Erythroblast (primary cell): ENCODE data around the gene CPE.

Experiments used
- DNase-seq, 2 experiments: peaks; one replicate each; lab custom pipeline; 2025; lab: John Stamatoyannopoulos, UW
- GATA1 ChIP-seq: IDR thresholded peaks from 2 replicates; pipeline ENCODE4 v1.6.1; 2011; ENCODE audit warnings: low read depth, mild to moderate bottlenecking, control low read depth, low read length, moderate library complexity
- POLR2A ChIP-seq: IDR thresholded peaks from 2 replicates; pipeline ENCODE4 v1.6.1; 2011; ENCODE audit warnings: mild to moderate bottlenecking, low read length

CPE gene

DNA sequence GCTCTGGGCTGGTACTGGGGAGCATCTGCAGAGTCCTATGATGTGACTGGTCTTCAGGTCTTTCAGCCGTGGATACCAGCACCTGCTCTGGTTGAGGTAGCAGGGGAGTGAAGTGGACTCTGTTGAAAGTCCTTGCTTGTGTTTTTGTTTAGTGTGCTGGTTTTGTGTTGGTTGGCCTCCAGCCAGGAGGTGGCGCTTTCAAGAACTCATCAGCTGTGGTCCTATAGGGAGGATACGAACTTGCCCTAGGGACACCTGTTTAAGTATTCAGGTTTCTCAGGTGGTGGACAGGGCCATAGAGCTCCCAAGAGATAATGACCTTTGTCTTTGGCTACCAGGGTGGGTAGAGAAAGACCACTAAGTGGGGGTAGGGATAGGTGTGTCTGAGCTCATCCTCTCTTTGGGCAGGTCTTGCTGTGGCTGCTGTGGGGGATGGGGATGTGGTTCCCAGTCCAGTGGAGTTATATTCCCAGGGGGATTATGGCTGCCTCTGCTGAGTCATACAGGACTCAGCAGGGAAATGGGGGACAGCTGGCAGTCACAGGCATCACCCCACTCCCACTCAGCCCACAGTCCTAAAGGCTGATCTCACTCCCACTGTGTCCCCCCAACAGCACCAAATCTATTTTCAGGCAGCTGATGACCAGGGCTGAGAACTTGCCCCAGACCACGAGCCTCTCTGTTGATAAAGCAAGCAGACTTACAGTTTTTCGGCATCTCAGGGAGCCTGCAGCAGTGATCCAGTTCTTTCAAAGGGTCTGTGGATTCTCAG, 27.3 kb upstream of the CPE start:
- TF ChIP-seq POLR2A = no peak
- TF ChIP-seq GATA1 = no peak
- peak in 1 of 2 experiments; percentile 1 for DNase-seq

DNA sequence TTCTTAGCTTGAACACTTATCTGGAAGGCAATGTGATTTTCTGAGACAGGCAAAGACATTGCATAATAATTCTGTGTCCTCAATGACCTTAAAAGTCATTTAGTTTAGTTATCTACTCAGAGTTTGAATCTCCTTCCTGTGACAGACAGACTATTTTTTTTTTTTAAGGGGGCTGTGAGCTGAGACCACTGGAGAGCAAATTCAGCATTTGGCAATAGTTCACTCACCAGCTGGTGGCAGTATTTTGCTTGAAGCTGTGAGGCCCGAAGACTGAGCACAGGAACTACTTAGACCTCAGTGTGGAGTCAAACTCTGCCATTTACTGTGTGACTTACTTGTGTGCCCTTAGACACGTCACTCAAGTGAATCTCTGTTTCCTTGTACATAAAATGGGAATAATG, 22.9 kb upstream of the CPE start:
- DNase-seq = peak; percentile 20 to 37
- no peak for TF ChIP-seq POLR2A
- TF ChIP-seq GATA1 = no peak

- TF ChIP-seq GATA1 = no peak
- no peak for TF ChIP-seq POLR2A
- DNase-seq = no peak
Observed at GRCh38 chr4:165359506-165359905, 19.3 kb upstream of the CPE start.

DNA sequence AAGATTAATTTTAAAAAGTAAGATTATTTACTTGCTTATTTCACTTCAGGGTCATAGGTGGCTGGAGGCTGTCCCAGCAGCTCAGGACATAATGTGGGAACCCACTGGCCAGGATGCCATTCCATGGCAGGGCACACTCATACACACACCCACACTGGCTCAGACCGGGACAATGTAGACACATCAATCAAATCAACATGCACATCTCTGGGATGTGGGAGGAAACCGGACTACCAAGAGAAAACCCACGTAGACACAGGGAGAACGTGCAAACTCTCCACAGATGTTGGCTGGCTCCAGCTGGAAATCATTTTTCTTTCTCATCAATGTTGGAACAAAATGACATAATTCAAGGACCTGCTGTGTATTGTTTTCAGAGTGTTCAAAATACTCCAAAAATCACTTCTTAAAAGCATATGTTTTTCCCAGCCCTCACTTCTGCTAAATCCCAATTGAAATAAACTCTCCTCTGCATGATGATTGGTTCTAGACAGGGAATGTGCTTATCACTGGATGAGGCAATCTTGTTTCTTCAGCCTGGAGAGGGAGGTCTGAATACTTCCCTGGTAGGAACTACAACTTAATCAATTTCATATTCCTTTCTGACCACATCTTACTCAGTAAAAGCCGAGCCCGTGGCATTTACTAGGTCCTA, 18.6 kb upstream of the CPE start:
- TF ChIP-seq GATA1 (no peak), POLR2A (no peak)
- DNase-seq = no peak

- TF ChIP-seq GATA1 (no peak), POLR2A (no peak)
- no peak for DNase-seq
Observed at GRCh38 chr4:165360985-165361670, 17.7 kb upstream of the CPE start.

DNA sequence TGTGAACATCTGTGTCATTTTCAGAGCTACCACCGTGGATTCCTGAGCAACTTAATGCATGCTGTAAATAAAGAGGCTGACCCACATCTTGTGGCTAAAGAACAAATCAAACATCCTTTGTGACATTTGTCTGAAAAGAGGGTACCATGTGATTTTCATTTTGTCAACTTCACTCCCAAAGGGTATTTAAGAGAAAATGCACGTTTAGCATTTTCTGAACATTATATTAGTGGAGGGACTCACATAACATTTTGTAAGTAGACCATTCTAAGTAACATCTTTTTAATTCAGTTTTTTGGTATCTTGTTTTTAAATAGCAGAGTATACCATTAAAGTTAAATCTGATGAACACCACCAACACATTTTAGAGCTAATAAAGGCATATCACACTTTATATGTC, 17.0 kb upstream of the CPE start:
- TF ChIP-seq GATA1 (no peak), POLR2A (no peak)
- DNase-seq = no peak

DNA sequence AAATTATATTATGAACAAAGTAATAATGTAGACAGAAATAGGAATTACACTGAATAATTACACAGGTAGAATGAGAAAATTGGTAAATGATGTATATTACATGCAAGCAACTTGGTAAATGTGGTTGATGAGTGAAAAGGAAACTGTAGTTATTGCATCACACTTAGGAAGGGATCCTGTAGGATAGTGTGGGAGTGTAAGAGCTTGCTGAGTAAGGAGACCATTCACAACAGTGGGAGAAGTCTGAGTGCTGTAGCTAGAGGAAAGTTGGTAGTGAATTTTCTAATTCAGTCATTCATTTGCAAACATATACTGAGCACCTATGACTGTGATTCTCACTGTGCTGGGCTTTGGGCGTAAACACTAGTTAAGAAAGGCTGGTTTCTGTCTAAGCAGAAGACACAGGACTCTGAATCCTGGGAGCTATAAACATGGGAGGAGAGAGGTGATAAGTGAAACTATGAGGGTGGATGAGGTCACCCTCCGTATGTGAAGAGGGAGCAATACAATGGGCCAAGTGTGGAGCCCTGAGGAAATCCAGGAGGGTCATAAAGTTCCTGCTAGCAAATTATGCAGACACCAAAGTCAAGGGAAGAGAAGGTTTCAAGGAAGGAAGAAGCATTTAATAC, 14.2 kb upstream of the CPE start:
- DNase-seq = no peak
- no peak for TF ChIP-seq POLR2A
- no peak for TF ChIP-seq GATA1

DNA sequence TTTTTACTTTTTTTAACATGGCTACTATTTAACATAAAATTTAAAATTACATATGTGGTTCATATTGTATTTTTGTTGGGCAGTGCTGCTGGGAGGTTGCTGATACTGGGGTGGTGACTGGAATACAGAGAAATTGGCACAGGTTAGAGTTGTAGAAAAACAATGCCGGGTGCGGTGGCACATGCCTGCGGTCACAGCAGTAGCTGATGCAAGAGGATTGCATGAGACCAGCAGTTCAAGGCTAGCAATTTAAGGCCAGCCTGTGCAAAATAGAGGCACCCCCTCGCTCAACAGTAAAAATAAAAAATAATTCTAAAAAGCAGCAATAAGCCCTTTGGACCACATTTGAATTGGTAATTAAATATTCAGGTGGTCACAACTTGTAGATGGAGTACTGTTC, 11.8 kb upstream of the CPE start:
- no peak for DNase-seq
- TF ChIP-seq POLR2A = no peak
- no peak for TF ChIP-seq GATA1

DNA sequence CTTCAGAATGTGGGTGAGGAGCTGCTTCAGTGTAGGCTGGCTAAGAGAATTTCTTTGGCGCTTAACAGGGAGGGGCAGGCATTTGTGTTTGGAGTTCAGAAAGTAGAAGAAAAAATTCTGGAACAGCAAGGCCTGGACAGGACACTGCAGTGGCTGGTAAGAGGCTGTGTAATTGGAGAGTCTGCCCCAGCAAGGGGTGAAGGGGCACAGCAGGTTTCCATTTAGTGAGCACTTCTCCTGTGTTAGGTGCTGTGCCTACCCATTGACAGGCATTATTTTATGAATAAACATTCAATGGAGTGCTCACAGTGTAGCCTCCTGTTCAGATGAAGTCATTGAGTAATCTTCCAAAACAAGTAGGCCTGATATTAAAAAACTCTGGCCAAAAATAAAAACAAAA, 10.7 kb upstream of the CPE start:
- DNase-seq = no peak
- no peak for TF ChIP-seq GATA1
- no peak for TF ChIP-seq POLR2A

GRCh38 chr4:165368567-165368966, 10.2 kb upstream of the CPE start:
- no peak for TF ChIP-seq GATA1
- TF ChIP-seq POLR2A = no peak
- no peak for DNase-seq

DNA sequence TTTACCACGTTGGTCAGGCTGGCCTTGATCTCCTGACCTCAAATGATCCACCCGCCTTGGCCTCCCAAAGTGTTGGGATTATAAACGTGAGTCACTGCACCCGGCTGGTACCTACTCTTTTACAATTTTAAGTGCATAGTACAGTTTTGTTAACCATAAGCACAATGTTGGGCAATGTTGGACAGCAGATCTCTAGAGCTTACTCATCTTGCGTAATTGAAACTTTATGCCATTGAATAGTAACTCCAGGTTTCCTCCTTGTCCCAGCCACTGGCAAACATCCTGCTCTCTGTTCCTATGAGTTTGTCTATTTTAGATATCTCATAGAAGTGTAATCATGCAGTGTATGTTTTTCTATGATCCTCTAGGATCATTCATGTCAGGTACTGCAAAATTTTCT, 9.3 kb upstream of the CPE start:
- DNase-seq = no peak
- TF ChIP-seq POLR2A (no peak), GATA1 (no peak)

DNA sequence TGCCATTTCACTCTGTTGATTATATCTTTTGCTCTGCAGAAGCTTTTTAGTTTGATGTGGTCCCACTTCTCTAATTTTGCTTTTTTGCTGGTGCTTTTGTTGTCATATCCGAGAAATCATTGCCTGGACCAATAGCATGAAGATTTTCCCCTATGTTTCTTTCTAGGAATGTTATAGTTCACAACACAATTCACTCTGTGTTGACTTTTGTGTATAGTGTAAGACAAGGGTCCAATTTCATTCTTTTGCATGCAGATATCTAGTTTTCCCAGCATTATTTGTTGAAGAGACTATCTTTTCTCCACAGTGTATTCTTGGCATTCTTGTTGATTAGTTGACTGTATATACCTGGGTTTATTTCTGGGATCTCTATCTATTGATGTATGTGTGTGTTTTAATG, 8.3 kb upstream of the CPE start:
- DNase-seq = no peak
- TF ChIP-seq GATA1 = no peak
- no peak for TF ChIP-seq POLR2A

- no peak for TF ChIP-seq GATA1
- no peak for TF ChIP-seq POLR2A
- DNase-seq = no peak
Observed at GRCh38 chr4:165375465-165375864, 3.3 kb upstream of the CPE start.

DNA sequence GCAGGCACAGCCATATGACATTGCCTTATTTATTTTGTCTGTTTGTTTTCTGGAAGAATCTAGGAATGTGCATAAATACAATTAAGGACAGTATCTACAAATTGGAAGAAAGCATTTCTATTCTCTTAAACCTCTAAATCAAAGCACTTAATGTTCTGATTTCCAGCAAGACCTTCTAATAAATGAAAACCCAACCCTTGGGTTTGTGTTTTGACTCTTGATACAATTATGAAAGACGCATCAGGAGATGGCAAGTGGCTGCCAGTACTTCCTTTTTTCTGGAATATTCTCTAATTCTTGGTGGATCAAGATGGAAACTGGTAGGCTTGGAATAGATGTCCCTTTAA, 437 bp upstream of the CPE start:
- DNase-seq = no peak
- TF ChIP-seq GATA1 (no peak), POLR2A (no peak)
